D721Med (cell line): ENCODE measurements around the gene SNTG2.
"Not testable (repeated sequence)": the region's sequence is repeated elsewhere in the genome, so short reads cannot be mapped to it uniquely, and the experiment has no call there.

Experiments
- DNase-seq: peaks from one replicate; pipeline ENCODE4 v3.0.0; 2011; ENCODE audit warnings: low spot score; ENCODE audit not compliant: insufficient read length
- FAIRE-seq: peaks from 2 replicates; lab custom pipeline; 2011; peaks lifted over from hg19 to GRCh38; lab: Jason Lieb, UNC
- CTCF ChIP-seq: IDR thresholded peaks from 2 replicates; pipeline ENCODE4 v1.5.1; 2012; ENCODE audit warnings: mild to moderate bottlenecking, control low read depth; ENCODE audit not compliant: insufficient read depth; ENCODE audit errors: missing control alignments

SNTG2 gene

GRCh38 chr2:907706-908105 lies 42.9 kb upstream of the SNTG2 start:
- FAIRE-seq = no peak
- DNase-seq = no peak
- TF ChIP-seq CTCF = no peak

- no peak for TF ChIP-seq CTCF
- no peak for FAIRE-seq
- DNase-seq = no peak
Observed at GRCh38 chr2:908568-908967, 42.1 kb upstream of the SNTG2 start.

GRCh38 chr2:909764-910379 lies 40.8 kb upstream of the SNTG2 start:
- not testable (repeated sequence) for FAIRE-seq, DNase-seq

- DNase-seq (no peak), FAIRE-seq (no peak)
- no peak for TF ChIP-seq CTCF
Observed at GRCh38 chr2:910698-911097, 40.0 kb upstream of the SNTG2 start.

GRCh38 chr2:915979-916378 lies 34.7 kb upstream of the SNTG2 start:
- TF ChIP-seq CTCF = no peak
- no peak for FAIRE-seq

GRCh38 chr2:916935-917334 lies 33.7 kb upstream of the SNTG2 start:
- FAIRE-seq (no peak), DNase-seq (no peak)
- TF ChIP-seq CTCF = no peak

More at GRCh38 chr2:915979-916378, 34.7 kb upstream of the SNTG2 start:
- DNase-seq = no peak

GRCh38 chr2:919672-920071 lies 31.0 kb upstream of the SNTG2 start:
- FAIRE-seq (no peak), DNase-seq (no peak)
- no peak for TF ChIP-seq CTCF

- no peak for FAIRE-seq
- DNase-seq = no peak
Observed at GRCh38 chr2:920573-920972, 30.1 kb upstream of the SNTG2 start.

More at GRCh38 chr2:920573-920972, 30.1 kb upstream of the SNTG2 start:
- TF ChIP-seq CTCF = no peak
